ENCODE data around the gene GCAT. TPM values are rescaled to one million over a fixed set of nuclear protein-coding genes. Genes with fewer than 3 reads are reported as not detected.
A peak's percentile ranks its signal among the peaks of the same experiment; 100 is the strongest.

GCAT gene
- total and polyA plus RNA-seq, 2 of the 13 experiments (the other 11 are each of a cell fraction or from before 2014, with no cell fraction given), result 28.0 to 50.3 TPM

- 0 out of 2 replicates have a peak, but pooled peaks have one; percentile 14 for TF ChIP-seq HMG20B (CRISPR knock-in tag; conservative IDR thresholded peaks at IDR 0.05)
These were observed 41.5 kb downstream of the GCAT start, which contains the start of gene EIF3L (continued) for GRCh38 chr22:37849089-37849751.

GRCh38 chr22:37850801-37851200 lies 43.1 kb downstream of the GCAT start:
- H3K27ac ChIP-seq (ENCODE audit: extremely low read length, insufficient read depth, low read length), result no peak overlapping the region
- no peak overlapping the region for H2AFZ ChIP-seq (ENCODE audit: low read length)
- peaks cover 63% of the 10 kb centered on the region for H3K79me2 ChIP-seq (ENCODE audit: insufficient read depth, low read length)
- TF ChIP-seq ZNF136 (CRISPR knock-in tag; IDR thresholded peaks at IDR 0.05; ENCODE audit: low read depth), result no peak
- no peak for TF ChIP-seq CHD2 (IDR thresholded peaks at IDR 0.05; ENCODE audit: low read depth, low read length)
- TF ChIP-seq ZNF629 (CRISPR knock-in tag; conservative IDR thresholded peaks at IDR 0.05), result no peak
- peak; percentile 9 for TF ChIP-seq RBM22 (optimal IDR thresholded peaks at IDR 0.05; ENCODE audit: low read length)
- TF ChIP-seq RARG (CRISPR knock-in tag; IDR thresholded peaks at IDR 0.05; ENCODE audit: low read depth), result no peak
- no peak for TF ChIP-seq ZBTB20 (CRISPR knock-in tag; IDR thresholded peaks at IDR 0.05; ENCODE audit: borderline replicate concordance, low read depth)
- CTCF ChIA-PET (ENCODE audit: low intra/inter-chr PET ratio, low total read pairs), result no interaction called here
- FAIRE-seq (no peak), DNase-seq (ENCODE audit: low spot score) (no peak), ATAC-seq (no peak)
- in situ Hi-C loops (cut with HindIII; ENCODE audit: extremely low pct_ligation_motif_present, low pct_unique_long_range_greater_than_20kb), result no loop called here
- 93% methylated on average over 4 of the region's 4 CpGs for WGBS (ENCODE audit: low lambda C conversion rate)
- H3K4me3 ChIP-seq (replicated peaks in 1 of 3; ENCODE audit: insufficient read depth in 1 of 3, low read depth in 2 of 3, low read length in 3 of 3), result peak overlapping the region in 1 of 3 experiments; percentile 82; a peak in 1 of 6 replicates
- no TSS peak for BruUV-seq (replicated peaks)
- peak overlapping the region; percentile 94; the same call in 1 of the 2 replicates for H3K9ac ChIP-seq (ENCODE audit: insufficient read depth, low read depth, low read length)
- no peaks in the 10 kb centered on the region; a peak in 2 of 5 replicates for H3K27me3 ChIP-seq (ENCODE audit: control insufficient read depth in 1 of 2, insufficient read depth in 2 of 2, low read length in 2 of 2)
- peaks cover 15 to 49% of the 10 kb centered on the region in 2 experiments for H3K36me3 ChIP-seq (replicated peaks in 1 of 2; ENCODE audit: control insufficient read depth in 1 of 2, insufficient read depth in 2 of 2, low read length in 2 of 2)
- H3K4me1 ChIP-seq (ENCODE audit: insufficient read depth, low read length), result peaks cover 39% of the 10 kb centered on the region
- no peaks in the 10 kb centered on the region for H4K20me1 ChIP-seq (ENCODE audit: insufficient read depth, low read length)
- intact Hi-C loops (cut with micrococcal nuclease; ENCODE audit: unreplicated experiment), result no loop called here
- POLR2A ChIA-PET, result interaction anchor here (0.8 to 3.8 kb wide), 2 partner anchors 13 to 32 kb away, joined by 3 to 14 read pairs; no protein-coding TSS in a partner anchor
- H3K4me2 ChIP-seq (ENCODE audit: low read depth, low read length), result peak overlapping the region; percentile 79
- H3K9me3 ChIP-seq (ENCODE audit: low read length), result no peaks in the 10 kb centered on the region
